ENCODE measurements around the gene CCNY. TPM values are rescaled to one million over a fixed set of nuclear protein-coding genes. Genes with fewer than 3 reads are reported as not detected.

CCNY gene
- total and polyA plus RNA-seq, 9 donors, result 28.3 to 87.0 (median 60.9) TPM

DNA sequence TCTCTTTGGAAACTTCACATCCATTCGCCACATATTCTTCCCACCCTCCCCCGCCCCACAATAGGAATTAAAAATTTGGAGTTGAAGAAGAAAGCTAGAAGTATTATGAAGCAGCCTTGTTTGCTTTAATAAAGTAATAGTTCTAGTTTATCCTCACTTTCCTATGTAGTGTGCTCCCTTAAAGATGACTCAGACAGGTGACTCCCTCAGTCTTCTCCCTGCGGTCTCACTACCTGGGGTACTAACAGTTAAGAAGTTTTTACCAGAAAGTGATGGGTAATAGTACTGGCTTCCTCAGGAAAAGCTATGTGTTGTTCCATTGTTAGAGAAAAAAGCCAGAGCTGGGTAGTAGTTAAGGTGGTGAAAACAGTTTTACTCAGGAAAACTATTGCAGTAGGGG, 58.6 kb downstream of the CCNY start:
- Histone ChIP-seq H3K36me3 (no peaks in the 10 kb centered on the region), H3K4me3 (no peak overlapping the region), H3K4me1 (ENCODE audit: insufficient read depth) (peaks cover 42% of the 10 kb centered on the region), H3K27ac (no peak overlapping the region), H3K9me3 (no peaks in the 10 kb centered on the region), H3K27me3 (no peaks in the 10 kb centered on the region)
- intact Hi-C loops (cut with DNase I), result no loop called here
- TF ChIP-seq POLR2A (IDR thresholded peaks at IDR 0.05) (no peak), EP300 (IDR thresholded peaks at IDR 0.05) (no peak)
- TF ChIP-seq, protein P1, sequence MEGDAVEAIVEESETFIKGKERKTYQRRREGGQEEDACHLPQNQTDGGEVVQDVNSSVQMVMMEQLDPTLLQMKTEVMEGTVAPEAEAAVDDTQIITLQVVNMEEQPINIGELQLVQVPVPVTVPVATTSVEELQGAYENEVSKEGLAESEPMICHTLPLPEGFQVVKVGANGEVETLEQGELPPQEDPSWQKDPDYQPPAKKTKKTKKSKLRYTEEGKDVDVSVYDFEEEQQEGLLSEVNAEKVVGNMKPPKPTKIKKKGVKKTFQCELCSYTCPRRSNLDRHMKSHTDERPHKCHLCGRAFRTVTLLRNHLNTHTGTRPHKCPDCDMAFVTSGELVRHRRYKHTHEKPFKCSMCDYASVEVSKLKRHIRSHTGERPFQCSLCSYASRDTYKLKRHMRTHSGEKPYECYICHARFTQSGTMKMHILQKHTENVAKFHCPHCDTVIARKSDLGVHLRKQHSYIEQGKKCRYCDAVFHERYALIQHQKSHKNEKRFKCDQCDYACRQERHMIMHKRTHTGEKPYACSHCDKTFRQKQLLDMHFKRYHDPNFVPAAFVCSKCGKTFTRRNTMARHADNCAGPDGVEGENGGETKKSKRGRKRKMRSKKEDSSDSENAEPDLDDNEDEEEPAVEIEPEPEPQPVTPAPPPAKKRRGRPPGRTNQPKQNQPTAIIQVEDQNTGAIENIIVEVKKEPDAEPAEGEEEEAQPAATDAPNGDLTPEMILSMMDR (IDR thresholded peaks at IDR 0.05), result no peak
- 88 to 96% (median 90%) methylated on average over 3 of the region's 3 CpGs for WGBS, 3 donors
- DNase-seq, result no peak

DNA sequence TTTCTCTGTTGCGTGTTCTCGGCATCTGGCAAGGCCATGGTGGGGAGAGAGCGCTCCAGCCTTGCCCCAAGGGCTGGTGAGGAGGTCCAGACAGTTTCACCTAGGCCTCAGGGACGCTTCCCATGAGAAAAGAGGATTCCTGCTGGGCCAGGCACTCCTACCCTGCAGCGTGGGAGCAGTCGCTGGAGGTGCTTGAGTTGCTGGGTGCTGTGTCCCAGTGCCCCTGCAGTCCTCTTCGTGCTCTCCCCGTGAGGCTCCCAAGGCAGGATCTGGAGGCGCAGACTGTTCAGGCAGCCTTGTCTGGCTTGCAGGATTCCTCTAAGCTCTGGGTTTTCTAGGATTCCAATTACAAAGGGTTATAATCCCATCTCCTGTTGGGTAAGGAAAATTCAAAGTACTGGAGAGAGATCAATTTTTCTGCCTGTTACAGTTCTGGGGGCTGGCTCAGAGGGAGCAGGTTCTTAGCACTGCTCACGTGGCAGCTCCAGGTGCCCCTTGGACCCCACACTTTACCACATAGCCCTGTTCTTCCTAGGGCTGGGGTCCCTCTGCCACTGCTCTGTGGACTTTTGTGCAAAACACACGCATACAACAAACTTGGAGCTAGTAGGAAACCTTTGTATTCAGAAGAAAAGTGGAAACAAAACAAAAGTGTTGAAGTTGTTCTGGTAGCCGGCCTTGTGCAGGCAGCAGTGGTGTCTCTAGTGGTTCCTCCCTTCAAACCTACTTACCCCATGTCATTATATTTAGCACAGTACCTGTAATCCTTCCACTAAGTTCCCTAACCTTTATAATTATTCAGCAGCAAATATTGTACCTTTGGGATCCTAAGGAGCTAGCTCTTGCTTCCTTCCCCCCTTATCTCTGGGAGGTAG, 60.5 kb downstream of the CCNY start:
- intact Hi-C loops (cut with DNase I), result no loop called here
- TF ChIP-seq POLR2A (IDR thresholded peaks at IDR 0.05) (no peak), EP300 (IDR thresholded peaks at IDR 0.05) (no peak)
- TF ChIP-seq, protein P1 (IDR thresholded peaks at IDR 0.05), result no peak
- H3K27me3 ChIP-seq, result no peaks in the 10 kb centered on the region
- H3K27ac ChIP-seq, result no peak overlapping the region
- no peak overlapping the region for H3K4me3 ChIP-seq
- H3K36me3 ChIP-seq, result no peaks in the 10 kb centered on the region
- WGBS, 3 donors, result 76 to 91% (median 82%) methylated on average over 12 of the region's 12 CpGs
- H3K9me3 ChIP-seq, result no peaks in the 10 kb centered on the region
- H3K4me1 ChIP-seq (ENCODE audit: insufficient read depth), result peaks cover 38% of the 10 kb centered on the region
- DNase-seq, result no peak

DNA sequence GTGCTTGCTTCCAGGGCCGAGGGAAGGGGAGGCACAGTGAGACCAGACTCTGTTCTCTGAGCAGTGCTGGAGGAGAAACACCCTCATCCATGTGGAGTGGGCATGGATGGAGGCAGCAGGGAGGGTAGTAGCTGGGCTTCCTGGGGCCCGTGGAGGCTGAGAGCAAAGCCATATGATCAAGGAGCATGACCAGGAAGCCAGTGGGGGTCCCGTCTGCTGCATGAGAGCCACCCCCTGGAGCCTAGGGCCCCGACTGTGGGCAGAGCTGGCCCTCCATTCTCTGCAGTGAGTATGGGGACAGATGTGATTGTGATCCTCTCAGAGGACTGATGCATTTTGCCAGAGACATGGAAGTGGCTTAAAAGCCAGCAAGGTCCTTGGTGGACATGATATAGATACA, 61.6 kb downstream of the CCNY start:
- no peak for TF ChIP-seq POLR2A (IDR thresholded peaks at IDR 0.05)
- TF ChIP-seq, protein P1 (IDR thresholded peaks at IDR 0.05), result no peak
- no peak for TF ChIP-seq EP300 (IDR thresholded peaks at IDR 0.05)
- Histone ChIP-seq H3K4me3 (no peak overlapping the region), H3K9me3 (no peaks in the 10 kb centered on the region), H3K36me3 (no peaks in the 10 kb centered on the region), H3K27ac (no peak overlapping the region), H3K27me3 (no peaks in the 10 kb centered on the region), H3K4me1 (ENCODE audit: insufficient read depth) (peaks cover 38% of the 10 kb centered on the region)
- DNase-seq, result no peak
- intact Hi-C loops (cut with DNase I), result no loop called here
- 71 to 76% (median 72%) methylated on average over 4 of the region's 4 CpGs for WGBS, 3 donors

DNA sequence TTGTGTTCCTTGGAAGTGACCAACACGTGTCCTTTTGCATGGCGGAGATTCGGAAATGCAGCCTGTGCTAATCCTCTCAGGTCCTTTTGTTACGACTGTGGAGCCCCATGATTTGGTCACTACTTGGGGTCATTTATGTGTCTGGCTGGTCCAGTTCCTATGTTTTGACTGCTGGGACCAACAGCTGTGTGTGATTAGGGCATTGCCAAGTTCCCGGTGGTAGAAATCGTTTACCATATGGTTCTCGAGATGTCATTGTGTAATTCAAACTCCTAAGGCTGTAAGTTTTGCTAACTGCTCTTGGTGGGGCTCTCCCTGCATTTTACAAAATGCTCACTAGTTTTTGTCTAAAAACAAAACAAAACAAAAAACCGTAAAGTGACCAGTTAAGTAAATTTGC, 62.0 kb downstream of the CCNY start:
- 28 to 53% (median 29%) methylated on average over 8 of the region's 8 CpGs for WGBS, 3 donors
- H3K27ac ChIP-seq, result no peak overlapping the region
- H3K36me3 ChIP-seq, result no peaks in the 10 kb centered on the region
- no peak for DNase-seq
- H3K4me3 ChIP-seq, result no peak overlapping the region
- H3K4me1 ChIP-seq (ENCODE audit: insufficient read depth), result peaks cover 38% of the 10 kb centered on the region
- no peaks in the 10 kb centered on the region for H3K27me3 ChIP-seq
- intact Hi-C loops (cut with DNase I), result no loop called here
- H3K9me3 ChIP-seq, result no peaks in the 10 kb centered on the region
- TF ChIP-seq, protein P1 (IDR thresholded peaks at IDR 0.05), result no peak
- TF ChIP-seq EP300 (IDR thresholded peaks at IDR 0.05) (no peak), POLR2A (IDR thresholded peaks at IDR 0.05) (no peak)
